Neural crest cell (in vitro differentiated cells): Measurements from ENCODE around the gene SYT10. TPM values are rescaled to one million over a fixed set of nuclear protein-coding genes. Genes with fewer than 3 reads are reported as not detected.
"Not testable (repeated sequence)": the region's sequence is repeated elsewhere in the genome, so short reads cannot be mapped to it uniquely, and the experiment has no call there.

Source experiments
- DNase-seq: peaks from one replicate; pipeline ENCODE4 v3.0.0; 2021; ENCODE audit warnings: low read depth, mixed read lengths, low spot score
- H3K27ac Mint-ChIP-seq: one replicate; pipeline ENCODE4 v1.8.0; 2021; ENCODE audit warnings: mild to moderate bottlenecking, mixed read lengths; ENCODE audit not compliant: unreplicated experiment
- H3K27me3 Mint-ChIP-seq: 2 replicates; pipeline ENCODE4 v1.8.0; 2021; ENCODE audit warnings: low read depth, mild to moderate bottlenecking, mixed read lengths
- H3K36me3 Mint-ChIP-seq: 2 replicates; pipeline ENCODE4 v1.8.0; 2021; ENCODE audit warnings: low read depth, mild to moderate bottlenecking, mixed read lengths
- H3K4me1 Mint-ChIP-seq: 2 replicates; pipeline ENCODE4 v1.8.0; 2021; ENCODE audit warnings: mixed read lengths
- H3K4me3 Mint-ChIP-seq: one replicate; pipeline ENCODE4 v1.8.0; 2021; ENCODE audit warnings: mild to moderate bottlenecking, mixed read lengths
- H3K9me3 Mint-ChIP-seq: 2 replicates; pipeline ENCODE4 v1.8.0; 2021; ENCODE audit warnings: mixed read lengths
- CTCF ChIP-seq: fragments of 200-600 bp; sonication (generic); conservative IDR thresholded peaks from 2 replicates; pipeline ENCODE4 v1.5.0; 2021; ENCODE audit warnings: antibody characterized with exemption, mild to moderate bottlenecking
- total RNA-seq: library from RNA; stranded (reverse); gene quantifications from 2 replicates; pipeline ENCODE4 v1.2.1, GENCODE V29; 2021

SYT10 gene
- total RNA-seq, 1 donor from 2014 or later: 0.19 TPM

- no peaks in the 10 kb centered on the region for H3K9me3 Mint-ChIP-seq
- H3K36me3 Mint-ChIP-seq: no peaks in the 10 kb centered on the region
- no peaks in the 10 kb centered on the region for H3K4me1 Mint-ChIP-seq
- TF ChIP-seq CTCF: peak; percentile 45
- H3K27me3 Mint-ChIP-seq: peaks cover 4% of the 10 kb centered on the region
- no peak for DNase-seq
- no peak overlapping the region for H3K27ac Mint-ChIP-seq
- no peak overlapping the region for H3K4me3 Mint-ChIP-seq
Observed at GRCh38 chr12:33427071-33427470, 12.5 kb downstream of the SYT10 start.

- Mint-ChIP-seq H3K36me3 (no peaks in the 10 kb centered on the region), H3K4me1 (no peaks in the 10 kb centered on the region), H3K9me3 (no peaks in the 10 kb centered on the region), H3K27ac (no peak overlapping the region), H3K4me3 (no peak overlapping the region), H3K27me3 (peaks cover 4% of the 10 kb centered on the region)
- DNase-seq: no peak
- no peak for TF ChIP-seq CTCF
Observed at GRCh38 chr12:33423706-33424105, 15.9 kb downstream of the SYT10 start.

GRCh38 chr12:33412410-33412809 is 27.2 kb downstream of the SYT10 start:
- not testable (repeated sequence) for H3K27me3 Mint-ChIP-seq, H3K36me3 Mint-ChIP-seq, H3K9me3 Mint-ChIP-seq, H3K4me3 Mint-ChIP-seq, H3K27ac Mint-ChIP-seq, H3K4me1 Mint-ChIP-seq, DNase-seq

- Mint-ChIP-seq H3K36me3 (no peaks in the 10 kb centered on the region), H3K4me1 (no peaks in the 10 kb centered on the region), H3K27ac (no peak overlapping the region), H3K4me3 (no peak overlapping the region), H3K9me3 (no peaks in the 10 kb centered on the region), H3K27me3 (no peaks in the 10 kb centered on the region)
- TF ChIP-seq CTCF: no peak
- no peak for DNase-seq
Observed at GRCh38 chr12:33383503-33383902, 56.1 kb downstream of the SYT10 start.

- DNase-seq: no peak
- no peaks in the 10 kb centered on the region for H3K4me1 Mint-ChIP-seq
- no peaks in the 10 kb centered on the region for H3K27me3 Mint-ChIP-seq
- no peak for TF ChIP-seq CTCF
- H3K27ac Mint-ChIP-seq: no peak overlapping the region
- H3K36me3 Mint-ChIP-seq: no peaks in the 10 kb centered on the region
- no peak overlapping the region for H3K4me3 Mint-ChIP-seq
- H3K9me3 Mint-ChIP-seq: no peaks in the 10 kb centered on the region
Observed at GRCh38 chr12:33376153-33376552, 63.5 kb downstream of the SYT10 start.

- DNase-seq: no peak
- no peak overlapping the region for H3K4me3 Mint-ChIP-seq
- no peaks in the 10 kb centered on the region for H3K27me3 Mint-ChIP-seq
- no peaks in the 10 kb centered on the region for H3K4me1 Mint-ChIP-seq
- H3K9me3 Mint-ChIP-seq: peaks cover 5% of the 10 kb centered on the region
- no peaks in the 10 kb centered on the region for H3K36me3 Mint-ChIP-seq
- TF ChIP-seq CTCF: no peak
- no peak overlapping the region for H3K27ac Mint-ChIP-seq
Observed at GRCh38 chr12:33370318-33370717, 69.3 kb downstream of the SYT10 start.
